Fibroblast of lung (primary cell): Measurements from ENCODE around the gene BABAM2. TPM values are rescaled to one million over a fixed set of nuclear protein-coding genes. Genes with fewer than 3 reads are reported as not detected.

Experiments
- DNase-seq, 2 donors: peaks; one replicate each; pipeline versions ENCODE4 v3.0.0 to v3.0.0-alpha.2; 2010; ENCODE audit warnings: low read depth in 2 of 2
- H2AFZ ChIP-seq: 2 replicates; pipeline ENCODE4 v1.5.1; 2012; ENCODE audit warnings: low read length, control low read depth, inconsistent platforms
- H3K27ac ChIP-seq: 2 replicates; pipeline ENCODE4 v1.5.1; 2011; ENCODE audit warnings: low read length, control low read depth; ENCODE audit not compliant: insufficient read depth
- H3K27me3 ChIP-seq: 2 replicates; pipeline ENCODE4 v1.5.1; 2011; ENCODE audit warnings: mild to moderate bottlenecking, low read length; ENCODE audit not compliant: control insufficient read depth, insufficient read depth
- H3K36me3 ChIP-seq: 2 replicates; pipeline ENCODE4 v1.5.1; 2011; ENCODE audit warnings: low read length; ENCODE audit not compliant: control insufficient read depth, insufficient read depth
- H3K4me1 ChIP-seq: 2 replicates; pipeline ENCODE4 v1.5.1; 2011; ENCODE audit warnings: low read length; ENCODE audit not compliant: control insufficient read depth, insufficient read depth; ENCODE audit errors: extremely low read depth
- H3K4me2 ChIP-seq: 2 replicates; pipeline ENCODE4 v1.5.1; 2011; ENCODE audit warnings: low read length, control low read depth; ENCODE audit not compliant: insufficient read depth; ENCODE audit errors: extremely low read depth
- H3K4me3 ChIP-seq, 4 experiments: fragments of 200-600 bp in 1 of 4; sonication (generic) in 1 of 4; replicated peaks in 1 of 4; 2 replicates each; pipeline ENCODE4 v1.5.1; 2011 to 2016; ENCODE audit warnings: low read length in 4 of 4, low read depth in 3 of 4, mild to moderate bottlenecking in 3 of 4, control low read depth in 2 of 4, inconsistent platforms in 1 of 4, mixed read lengths in 1 of 4; ENCODE audit not compliant: insufficient read depth in 1 of 4; ENCODE audit errors: control extremely low read depth in 1 of 4
- H3K79me2 ChIP-seq: 2 replicates; pipeline ENCODE4 v1.5.1; 2012; ENCODE audit warnings: mild to moderate bottlenecking, low read length, inconsistent platforms; ENCODE audit not compliant: control insufficient read depth, insufficient read depth
- H3K9ac ChIP-seq: 2 replicates; pipeline ENCODE4 v1.5.1; 2011; ENCODE audit warnings: mild to moderate bottlenecking, low read length, control low read depth; ENCODE audit not compliant: insufficient read depth
- H3K9me3 ChIP-seq: 2 replicates; pipeline ENCODE4 v1.5.1; 2012; ENCODE audit warnings: low read depth, low read length; ENCODE audit not compliant: control insufficient read depth, insufficient read depth
- H4K20me1 ChIP-seq: 2 replicates; pipeline ENCODE4 v1.5.1; 2011; ENCODE audit warnings: low read length; ENCODE audit not compliant: control insufficient read depth, insufficient read depth; ENCODE audit errors: extremely low read depth
- CTCF ChIP-seq, 2 donors: IDR thresholded peaks in 1 of 2; conservative IDR thresholded peaks in 1 of 2; 1 replicate in 1 of 2; 2 replicates in 1 of 2; pipeline ENCODE4 v1.5.1; 2011 to 2012; ENCODE audit warnings: low read length in 2 of 2, control low read depth in 1 of 2, inconsistent platforms in 1 of 2, low read depth in 1 of 2, mild to moderate bottlenecking in 1 of 2
- EZH2 ChIP-seq: IDR thresholded peaks from 2 replicates; pipeline ENCODE4 v1.5.1; 2012; ENCODE audit warnings: low read length, control low read depth, mild to moderate bottlenecking; ENCODE audit errors: missing control alignments
- polyA plus RNA-seq, 2 donors: library from polyadenylated mRNA; depleted of rRNA in 1 of 2; stranded (reverse) in 1 of 2; unstranded in 1 of 2; fragments of >200 nt; gene quantifications; 2 replicates each; pipeline ENCODE4 v1.2.1, GENCODE V29; 2011 to 2012; ENCODE audit warnings: missing spikeins in 1 of 2
- total RNA-seq: library from RNA; depleted of rRNA; stranded (reverse); fragments of >200 nt; gene quantifications from 2 replicates; pipeline ENCODE4 v1.2.1, GENCODE V29; 2014

Gene BABAM2
- total and polyA plus RNA-seq, 2 donors (not counting 1 experiment from before 2014, with no cell fraction given): 25.6 to 33.4 TPM

- Histone ChIP-seq H3K9ac (no peak overlapping the region), H3K36me3 (no peaks in the 10 kb centered on the region), H3K4me3 (no peak overlapping the region), H4K20me1 (no peaks in the 10 kb centered on the region), H3K4me1 (no peaks in the 10 kb centered on the region), H3K27me3 (no peaks in the 10 kb centered on the region), H3K4me2 (no peak overlapping the region), H3K79me2 (no peaks in the 10 kb centered on the region), H3K9me3 (no peaks in the 10 kb centered on the region), H2AFZ (no peak overlapping the region), H3K27ac (no peak overlapping the region)
- TF ChIP-seq CTCF (conservative IDR thresholded peaks at IDR 0.05 in 1 of 2, IDR thresholded peaks at IDR 0.05 in 1 of 2; ENCODE audit: low read depth in 1 of 2, low read length in 2 of 2) (no peak), EZH2 (no peak)
- DNase-seq: no peak
These were observed 56.1 kb downstream of the BABAM2 start for GRCh38 chr2:27946530-27947060.

GRCh38 chr2:27952070-27952469 is 61.5 kb downstream of the BABAM2 start:
- Histone ChIP-seq H3K79me2 (no peaks in the 10 kb centered on the region), H3K9ac (no peak overlapping the region), H2AFZ (no peak overlapping the region), H3K4me1 (peaks cover 32% of the 10 kb centered on the region), H3K9me3 (no peaks in the 10 kb centered on the region), H3K4me2 (no peak overlapping the region), H4K20me1 (no peaks in the 10 kb centered on the region), H3K27ac (no peak overlapping the region), H3K27me3 (no peaks in the 10 kb centered on the region), H3K36me3 (no peaks in the 10 kb centered on the region), H3K4me3 (no peak overlapping the region)
- no peak for DNase-seq
- TF ChIP-seq EZH2 (no peak), CTCF (conservative IDR thresholded peaks at IDR 0.05 in 1 of 2, IDR thresholded peaks at IDR 0.05 in 1 of 2; ENCODE audit: low read depth in 1 of 2, low read length in 2 of 2) (no peak)

DNA sequence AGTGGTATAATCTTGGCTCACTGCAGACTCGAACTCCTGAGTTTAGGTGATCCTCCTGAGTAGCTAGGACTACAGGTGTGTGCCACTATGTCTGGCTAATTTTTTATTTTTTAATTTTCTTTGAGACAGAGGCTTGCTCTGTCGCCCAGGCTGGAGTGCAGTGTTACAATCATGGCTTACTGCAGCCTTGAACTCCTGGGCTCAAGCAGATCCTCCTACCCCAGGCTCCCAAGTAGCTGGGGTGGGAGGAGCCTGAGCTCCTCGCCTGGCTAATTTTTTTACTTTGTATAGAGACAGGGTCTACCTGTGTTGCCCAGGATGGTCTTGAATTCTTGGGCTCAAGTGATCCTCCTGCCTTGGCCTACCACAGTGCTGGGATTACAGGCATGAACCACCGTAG is 62.5 kb downstream of the BABAM2 start:
- TF ChIP-seq CTCF (conservative IDR thresholded peaks at IDR 0.05 in 1 of 2, IDR thresholded peaks at IDR 0.05 in 1 of 2; ENCODE audit: low read depth in 1 of 2, low read length in 2 of 2): no peak

More for the DNA sequence above, 62.5 kb downstream of the BABAM2 start:
- Histone ChIP-seq H3K36me3 (no peaks in the 10 kb centered on the region), H3K27me3 (no peaks in the 10 kb centered on the region), H3K4me1 (peaks cover 37% of the 10 kb centered on the region), H2AFZ (no peak overlapping the region), H3K9ac (no peak overlapping the region), H3K9me3 (no peaks in the 10 kb centered on the region), H3K79me2 (peaks cover 1% of the 10 kb centered on the region), H3K4me3 (no peak overlapping the region), H3K27ac (no peak overlapping the region), H3K4me2 (no peak overlapping the region), H4K20me1 (no peaks in the 10 kb centered on the region)
- no peak for DNase-seq
